GM12892 (cell line): ENCODE measurements around the gene PTPRN2.

Experiments
- POLR2A ChIP-seq: IDR thresholded peaks from 2 replicates; pipeline ENCODE4 v1.6.1; 2011; ENCODE audit warnings: low read depth, low read length, control low read depth
- POLR2AphosphoS5 ChIP-seq: IDR thresholded peaks from 2 replicates; pipeline ENCODE4 v1.6.1; 2011; ENCODE audit warnings: low read depth, low read length, control low read depth
- TAF1 ChIP-seq: IDR thresholded peaks from 2 replicates; pipeline ENCODE4 v1.6.1; 2011; ENCODE audit warnings: low read depth, mild to moderate bottlenecking, control low read depth, low read length, borderline replicate concordance

DNA sequence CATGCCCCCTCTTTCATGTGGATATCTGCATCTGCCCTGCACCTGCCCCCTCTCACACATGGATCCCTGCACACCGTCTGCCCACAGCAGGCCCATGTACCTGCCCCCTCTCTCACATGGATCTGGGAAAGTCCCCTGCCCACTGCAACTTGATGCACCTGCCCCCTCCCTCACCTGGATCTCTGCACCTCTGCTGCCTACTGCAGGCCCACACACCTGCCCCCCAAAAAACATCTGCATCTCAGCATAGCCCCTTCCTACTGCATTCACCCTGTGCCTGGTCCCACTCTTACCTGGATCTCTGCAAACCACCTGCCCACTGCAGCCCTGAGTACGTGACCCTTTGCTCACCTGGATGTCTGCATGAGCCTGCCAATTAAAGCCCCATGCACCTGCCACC, 479.8 kb downstream of the PTPRN2 start:
- no peak for TF ChIP-seq TAF1
- TF ChIP-seq POLR2AphosphoS5 = no peak
- TF ChIP-seq POLR2A = no peak
